GM18951 (cell line): ENCODE measurements around the gene OSTC.

Experiments used
- POLR2A ChIP-seq: IDR thresholded peaks from 4 replicates; pipeline ENCODE4 v1.6.1; 2011; ENCODE audit warnings: mild to moderate bottlenecking; ENCODE audit not compliant: insufficient read length, insufficient read depth; ENCODE audit errors: extremely low read depth
- in situ Hi-C: fragments of 300-500 bp; cut with MboI; formaldehyde crosslinking; loops from one replicate; pipeline ENCODE4 v1.12.0; 2022; ENCODE audit warnings: low sequenced_read_pairs, mixed read lengths, inconsistent platforms; ENCODE audit not compliant: unreplicated experiment

Gene OSTC

DNA sequence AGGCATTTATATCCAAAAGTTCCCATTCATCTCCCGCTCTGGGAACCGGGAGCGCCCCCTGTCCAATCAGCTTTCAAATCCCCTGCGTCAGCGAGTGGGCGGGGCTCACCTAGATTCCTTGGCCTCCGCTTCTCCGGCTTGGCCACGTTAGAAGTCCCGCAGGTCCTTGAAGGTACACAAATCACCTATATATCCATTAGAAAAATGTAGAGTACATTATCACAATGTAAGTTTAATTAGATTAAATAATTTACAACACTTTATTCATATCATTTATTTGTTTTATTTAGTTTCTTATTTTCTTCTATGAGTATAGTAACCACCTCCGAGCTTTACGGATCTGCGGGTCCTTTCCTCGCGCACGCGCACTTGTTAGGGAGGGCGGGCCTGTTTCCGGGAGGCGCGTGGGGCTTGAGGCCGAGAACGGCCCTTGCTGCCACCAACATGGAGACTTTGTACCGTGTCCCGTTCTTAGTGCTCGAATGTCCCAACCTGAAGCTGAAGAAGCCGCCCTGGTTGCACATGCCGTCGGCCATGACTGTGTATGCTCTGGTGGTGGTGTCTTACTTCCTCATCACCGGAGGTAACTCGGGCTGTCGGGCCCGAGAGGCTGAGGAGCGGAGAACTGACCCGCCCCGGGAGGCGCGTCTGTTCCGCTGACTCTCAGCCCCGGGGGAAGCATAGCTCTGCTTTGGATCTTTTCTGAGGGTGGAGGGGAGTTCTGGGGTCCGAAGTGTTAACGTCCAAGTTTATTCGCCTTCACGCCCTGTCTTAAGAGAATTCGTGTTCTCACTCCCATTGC, at the start of gene OSTC:
Gene OSTC, plus strand, starts transcription at position 388 of the 802 bp plus-strand sequence. Its CDS starts 57 bp downstream, at position 445.
- TF ChIP-seq POLR2A, result peak; percentile 89
- in situ Hi-C loops, result no loop called here

- in situ Hi-C loops, result no loop called here
- no peak for TF ChIP-seq POLR2A
Measured at GRCh38 chr4:108601106-108601505, 49.3 kb upstream of the OSTC start.

DNA sequence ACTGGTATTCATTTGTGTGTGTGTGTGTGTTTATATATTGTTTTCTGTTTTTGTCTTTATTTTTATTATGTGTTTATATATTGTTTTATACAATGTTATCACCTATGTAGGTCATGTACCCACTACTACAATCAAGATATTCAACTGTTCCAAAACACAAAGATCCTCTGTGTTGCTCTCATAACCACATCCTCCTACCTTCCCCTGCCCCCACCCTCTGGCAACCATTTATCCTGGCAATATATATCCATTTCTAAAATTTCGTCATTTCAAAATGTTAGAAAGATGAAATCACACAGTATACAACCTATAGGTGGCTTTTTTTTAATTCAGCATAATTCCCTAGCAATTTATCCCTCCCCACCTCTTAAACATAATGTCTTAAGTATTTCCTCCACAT, 48.9 kb upstream of the OSTC start:
- in situ Hi-C loops, result no loop called here

GRCh38 chr4:108602163-108602562, 48.2 kb upstream of the OSTC start:
- no peak for TF ChIP-seq POLR2A
- in situ Hi-C loops, result no loop called here

More for the DNA sequence above, 48.9 kb upstream of the OSTC start:
- no peak for TF ChIP-seq POLR2A

DNA sequence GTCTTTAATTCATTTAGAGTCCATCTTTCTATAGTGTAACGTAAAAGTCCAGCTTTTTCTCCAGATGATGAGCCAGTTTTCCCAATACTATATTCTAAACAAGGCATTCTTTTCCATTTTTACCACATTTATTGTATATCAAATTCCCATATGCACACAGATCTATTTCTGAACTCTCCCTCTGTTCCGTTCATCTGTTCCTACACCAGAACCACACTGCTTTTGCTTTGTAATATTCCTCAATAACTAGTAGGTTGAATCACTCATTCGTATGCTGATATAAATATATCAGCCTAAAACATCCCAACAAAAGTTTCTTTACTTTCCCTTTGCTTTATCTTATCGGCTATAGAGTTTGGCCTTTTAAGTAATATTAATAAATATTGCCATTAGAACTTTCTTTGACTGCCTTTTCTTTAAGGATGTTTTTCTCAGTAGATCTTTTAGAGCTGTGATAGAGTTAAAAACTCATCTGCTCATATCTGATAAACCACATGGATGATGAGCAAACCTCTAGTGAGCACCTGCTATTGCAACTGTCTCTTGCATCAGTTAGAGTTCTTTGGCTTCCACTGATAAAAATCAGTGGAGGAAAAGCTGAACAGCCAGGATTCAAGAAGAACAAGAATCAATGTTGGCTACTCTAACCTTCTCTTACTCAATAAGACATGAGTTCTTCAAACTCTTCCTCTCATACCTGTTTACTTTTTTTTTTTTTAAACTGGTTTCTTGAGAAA, 43.2 kb upstream of the OSTC start:
- in situ Hi-C loops, result no loop called here
- TF ChIP-seq POLR2A, result no peak

DNA sequence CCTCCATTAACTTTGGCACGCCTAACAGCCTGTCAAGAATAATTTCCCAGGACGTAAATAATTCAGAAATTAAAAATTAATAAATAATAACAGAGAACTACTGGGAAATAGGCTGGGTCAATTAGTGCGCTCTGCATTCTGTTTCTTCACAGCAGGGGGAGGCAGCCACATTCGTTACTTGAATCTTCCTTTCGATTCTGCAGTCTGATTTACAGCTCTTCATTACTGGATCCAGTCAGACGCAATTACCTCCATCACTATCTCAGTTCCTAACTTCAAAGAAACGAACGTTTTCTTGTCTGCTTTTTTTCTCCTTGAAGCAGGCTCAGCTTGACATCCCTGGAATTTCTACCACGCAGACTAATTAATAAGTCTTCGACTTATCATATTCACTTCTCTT, 39.0 kb upstream of the OSTC start:
- in situ Hi-C loops, result no loop called here
- TF ChIP-seq POLR2A, result no peak

- in situ Hi-C loops, result no loop called here
- no peak for TF ChIP-seq POLR2A
Measured at GRCh38 chr4:108612365-108612764, 38.0 kb upstream of the OSTC start.

DNA sequence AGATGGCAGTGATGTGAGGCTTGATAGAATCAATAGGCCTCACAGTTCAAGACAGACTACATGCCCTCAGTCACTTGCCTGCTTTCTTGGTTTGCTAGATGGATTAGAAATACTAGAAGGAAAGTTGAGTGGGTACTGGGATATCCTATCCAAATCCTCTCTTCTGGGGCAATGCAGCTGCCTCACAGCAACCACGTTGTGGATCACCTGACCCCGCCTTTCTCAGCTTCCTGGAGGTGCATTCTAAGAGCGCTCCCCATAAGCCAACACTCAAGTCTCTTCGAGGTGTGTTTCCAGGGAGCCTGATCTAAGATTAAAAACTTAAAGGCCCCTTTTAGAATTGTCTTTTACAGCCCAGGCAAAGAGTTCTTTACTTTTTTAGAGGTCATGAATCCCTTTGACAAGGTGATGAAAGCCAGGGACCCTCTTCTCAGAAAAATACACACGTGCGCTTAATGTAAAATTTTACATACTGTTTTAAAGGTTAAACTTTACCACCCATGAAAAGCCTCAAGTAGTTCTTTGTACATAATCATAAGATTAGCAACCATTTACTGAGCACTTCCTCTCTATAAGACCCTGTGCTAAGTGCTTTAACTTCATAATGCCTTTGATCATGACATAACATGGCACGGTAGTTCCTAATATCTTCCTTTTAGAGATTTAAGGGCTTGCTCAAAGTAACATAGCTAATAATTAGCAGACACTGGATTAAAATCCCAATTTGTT, 30.9 kb upstream of the OSTC start:
- in situ Hi-C loops, result no loop called here
- TF ChIP-seq POLR2A, result no peak

DNA sequence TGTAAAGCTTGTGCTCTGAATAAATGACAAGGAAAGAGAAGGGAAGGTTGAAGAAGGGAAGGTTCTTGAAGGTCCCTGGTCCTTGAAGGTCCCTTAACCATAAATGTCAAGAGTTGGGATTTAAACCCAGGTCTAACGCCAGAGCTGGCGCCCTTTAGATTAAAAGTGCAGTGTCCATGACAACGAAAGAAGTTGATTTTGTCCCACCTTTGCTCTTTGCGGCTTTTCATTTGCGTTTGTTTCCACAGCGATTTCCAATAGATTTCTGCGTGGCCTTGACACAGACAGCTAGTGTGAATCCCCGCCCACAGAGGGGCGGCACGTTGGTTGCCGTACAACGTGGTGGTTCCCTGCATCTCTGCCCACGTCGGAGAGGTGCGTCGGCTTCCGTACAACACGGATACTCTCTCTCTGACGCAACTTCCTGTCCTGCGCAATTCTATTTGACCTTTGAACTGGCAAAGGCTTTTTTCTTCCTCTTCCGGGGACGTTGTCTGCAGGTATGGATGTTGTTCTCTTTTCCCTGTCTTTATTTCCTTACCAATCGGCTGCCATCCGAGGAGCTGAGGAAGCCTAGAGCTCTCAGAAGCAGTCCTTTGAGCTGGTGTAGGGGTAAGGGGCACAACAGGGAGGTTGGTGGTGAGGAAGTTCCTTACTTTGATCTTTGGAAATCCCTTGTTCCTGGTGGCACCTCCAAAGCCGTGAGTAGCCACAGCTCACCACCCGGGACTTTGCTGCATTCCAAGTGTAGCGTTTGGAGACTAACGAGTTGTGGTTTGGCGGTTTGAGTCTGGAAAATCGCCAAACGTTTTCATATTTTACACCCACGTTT, 30.1 kb upstream of the OSTC start, which contains the start of gene RPL34:
Gene RPL34, plus strand, starts transcription at position 476 of the 832 bp plus-strand sequence. CDS start 1,384 bp downstream, outside the sequence.
- in situ Hi-C loops, result no loop called here
- TF ChIP-seq POLR2A, result peak; percentile 88

DNA sequence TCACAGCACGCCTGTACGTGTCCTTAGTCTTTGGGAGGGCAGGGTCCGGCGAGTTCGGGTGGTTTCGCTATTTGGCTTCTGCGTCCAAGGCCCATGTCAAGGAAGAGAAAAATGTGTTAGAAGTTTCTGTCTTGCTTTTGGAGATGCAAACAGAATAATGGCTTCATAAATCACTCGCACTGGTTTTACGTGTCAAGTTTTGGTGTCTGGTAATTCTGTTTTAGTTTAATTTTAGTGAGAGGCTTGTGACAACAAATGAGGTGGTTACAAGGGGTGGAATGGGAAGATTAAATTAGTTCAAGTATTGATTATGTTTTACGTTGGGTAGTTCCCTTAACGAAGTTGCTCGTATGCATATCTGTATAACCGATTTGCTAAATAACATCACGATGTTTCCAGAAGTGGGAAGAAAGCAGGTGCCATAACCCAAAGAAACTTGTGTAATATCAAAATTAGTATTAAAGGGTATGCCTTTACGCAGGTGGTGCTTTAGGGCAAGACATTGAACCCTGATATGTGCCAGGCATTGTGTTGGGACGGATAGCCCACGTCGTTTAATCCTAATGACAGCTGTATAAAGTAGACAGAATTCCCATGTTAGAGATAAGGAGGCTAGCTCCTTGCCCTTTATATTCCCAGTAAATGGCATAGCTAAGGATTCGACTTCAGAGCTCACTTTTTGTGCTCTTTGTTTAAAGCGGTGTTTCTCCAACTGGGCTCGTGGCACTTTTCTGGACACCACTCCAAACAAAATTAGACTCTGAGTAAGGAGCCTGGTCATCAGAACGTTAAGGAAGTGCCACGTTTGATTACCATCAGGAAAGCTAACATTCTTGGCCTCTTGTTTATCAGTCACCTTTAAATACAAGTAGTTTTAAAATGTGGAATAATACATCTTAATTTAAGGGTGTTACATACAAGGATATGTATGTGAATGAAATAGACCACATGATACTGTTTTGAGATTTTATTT, 29.2 kb upstream of the OSTC start:
- in situ Hi-C loops, result no loop called here
- TF ChIP-seq POLR2A, result no peak

DNA sequence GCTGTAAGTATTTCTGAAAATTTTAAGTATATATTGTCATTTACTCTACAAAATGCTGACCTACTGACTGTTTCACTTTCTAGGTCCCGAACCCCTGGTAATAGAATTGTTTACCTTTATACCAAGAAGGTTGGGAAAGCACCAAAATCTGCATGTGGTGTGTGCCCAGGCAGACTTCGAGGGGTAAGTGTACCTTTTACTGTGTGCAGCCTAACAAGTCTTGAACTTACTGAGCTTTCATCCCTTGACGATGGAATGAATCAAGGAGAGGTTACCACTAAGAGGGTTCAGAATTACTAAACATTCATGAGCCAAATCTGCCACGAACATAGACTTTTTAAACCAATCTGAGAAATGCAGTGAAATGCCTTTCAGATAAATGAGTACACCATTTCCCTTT, 28.4 kb upstream of the OSTC start:
- in situ Hi-C loops, result no loop called here
- TF ChIP-seq POLR2A, result no peak
